Measurements from ENCODE around the gene CRLF1.

DNA sequence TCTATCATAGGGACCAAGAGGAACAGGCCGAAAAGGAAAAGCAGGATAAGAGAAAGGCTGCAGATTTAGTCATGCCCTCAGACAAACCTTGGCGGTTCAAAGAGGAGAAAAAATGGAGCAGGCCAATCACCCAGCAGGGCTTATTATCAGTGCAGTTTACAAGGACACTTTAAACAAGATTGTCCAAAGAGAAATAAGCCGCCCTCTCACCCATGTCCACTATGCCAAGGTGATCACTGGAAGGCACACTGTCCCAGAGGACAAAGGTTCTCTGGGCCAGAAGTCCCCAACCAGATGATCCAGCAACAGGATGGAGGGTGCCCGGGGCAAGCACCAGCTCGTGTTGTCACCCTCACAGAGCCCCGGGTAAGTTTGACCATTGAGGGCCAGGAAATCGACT is 26.3 kb downstream of the CRLF1 start:
- TF ChIP-seq, protein P1, sequence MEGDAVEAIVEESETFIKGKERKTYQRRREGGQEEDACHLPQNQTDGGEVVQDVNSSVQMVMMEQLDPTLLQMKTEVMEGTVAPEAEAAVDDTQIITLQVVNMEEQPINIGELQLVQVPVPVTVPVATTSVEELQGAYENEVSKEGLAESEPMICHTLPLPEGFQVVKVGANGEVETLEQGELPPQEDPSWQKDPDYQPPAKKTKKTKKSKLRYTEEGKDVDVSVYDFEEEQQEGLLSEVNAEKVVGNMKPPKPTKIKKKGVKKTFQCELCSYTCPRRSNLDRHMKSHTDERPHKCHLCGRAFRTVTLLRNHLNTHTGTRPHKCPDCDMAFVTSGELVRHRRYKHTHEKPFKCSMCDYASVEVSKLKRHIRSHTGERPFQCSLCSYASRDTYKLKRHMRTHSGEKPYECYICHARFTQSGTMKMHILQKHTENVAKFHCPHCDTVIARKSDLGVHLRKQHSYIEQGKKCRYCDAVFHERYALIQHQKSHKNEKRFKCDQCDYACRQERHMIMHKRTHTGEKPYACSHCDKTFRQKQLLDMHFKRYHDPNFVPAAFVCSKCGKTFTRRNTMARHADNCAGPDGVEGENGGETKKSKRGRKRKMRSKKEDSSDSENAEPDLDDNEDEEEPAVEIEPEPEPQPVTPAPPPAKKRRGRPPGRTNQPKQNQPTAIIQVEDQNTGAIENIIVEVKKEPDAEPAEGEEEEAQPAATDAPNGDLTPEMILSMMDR (IDR thresholded peaks at IDR 0.05; ENCODE audit: low read length), result no peak
- no peak for TF ChIP-seq EZH2 (optimal IDR thresholded peaks at IDR 0.05; ENCODE audit: low read depth, low read length)
